Adrenal gland (tissue), 12 donors: Measurements from ENCODE around the gene SHISA7. TPM values are rescaled to one million over a fixed set of nuclear protein-coding genes. Genes with fewer than 3 reads are reported as not detected.
A peak's percentile ranks its signal among the peaks of the same experiment; 100 is the strongest.

Experiments used
- DNase-seq, 7 donors: peaks; one replicate each; pipeline ENCODE4 v3.0.0-alpha.2; 2019 to 2020
- H3K27ac ChIP-seq, 5 donors: fragments of 200-600 bp; sonication (generic) in 4 of 5; 1 replicate in 3 of 5; 2 replicates in 2 of 5; pipeline versions ENCODE4 v1.5.1 to v1.8.0; 2016 to 2020; ENCODE audit warnings: mild to moderate bottlenecking in 1 of 5
- H3K27me3 ChIP-seq: fragments of 200-600 bp; 2 replicates; pipeline ENCODE4 v1.8.0; 2021
- H3K36me3 ChIP-seq, 2 donors: fragments of 200-600 bp; replicated peaks in 1 of 2; 1 replicate in 1 of 2; 2 replicates in 1 of 2; pipeline versions ENCODE4 v1.5.1 to v1.8.0; 2018 to 2022
- H3K4me1 ChIP-seq, 2 donors: fragments of 200-600 bp; replicated peaks in 1 of 2; 1 replicate in 1 of 2; 2 replicates in 1 of 2; pipeline versions ENCODE4 v1.5.1 to v1.8.0; 2018 to 2021
- H3K4me3 ChIP-seq, 4 donors: fragments of 200-600 bp; sonication (generic) in 3 of 4; one replicate each; pipeline ENCODE4 v1.5.1; 2016 to 2018
- H3K9me3 ChIP-seq, 3 donors: fragments of 200-600 bp; sonication (generic) in 1 of 3; replicated peaks in 1 of 3; 1 replicate in 2 of 3; 2 replicates in 1 of 3; pipeline versions ENCODE4 v1.5.1 to v1.8.0; 2016 to 2021
- POLR2A ChIP-seq, 2 donors: fragments of 450-650 bp; IDR thresholded peaks; one replicate each; pipeline ENCODE4 v1.6.1; 2017; ENCODE audit warnings: antibody characterized with exemption in 2 of 2, mild to moderate bottlenecking in 2 of 2, moderate library complexity in 1 of 2
- WGBS, 4 donors: extraction: QIAGEN DNeasy Blood & Tissue Kit in 2 of 4; methylation state at CpG; one replicate each; pipeline versions ENCODE4 v1.1.5 to v1.1.7; 2013 to 2017; 5-methylcytosine and 5-hydroxymethylcytosine counted together
- intact Hi-C, 2 donors: fragments of 100-400 bp; cut with DNase I; formaldehyde crosslinking; loops; one replicate each; pipeline versions ENCODE4 v1.14.1 to v1.15.0; 2022 to 2023
- polyA plus RNA-seq, 3 donors: library from polyadenylated mRNA; stranded (reverse); fragments of 200-250 nt in 2 of 3; fragments of 350-450 nt in 1 of 3; fragmentation: Illumina TruSeq in 1 of 3; extraction: RNeasy Lipid Tissue Mini Kit (QIAGEN cat#74804) in 1 of 3; gene quantifications; one replicate each; pipeline ENCODE4 v1.2.3, GENCODE V29; 2013 to 2014
- total RNA-seq, 9 donors: library from RNA; depleted of rRNA in 4 of 9; stranded (reverse); fragments of >200 nt in 4 of 9; fragments of 120-200 nt in 1 of 9; fragmentation: NEBNext Ultra II Directional in 1 of 9; extraction: Animal tissue kit (Norgen Biotek cat#: 25700) in 1 of 9; gene quantifications; one replicate each; pipeline versions ENCODE4 v1.1.0 to v1.2.4, GENCODE V29; 2013 to 2023
- TF ChIP-seq, protein P1 (sequence below), 6 experiments: fragments of 450-650 bp in 4 of 6; fragments of 200-600 bp in 2 of 6; sonication (generic) in 1 of 6; IDR thresholded peaks; 1 replicate in 5 of 6; 2 replicates in 1 of 6; pipeline versions ENCODE4 v1.5.1 to v1.8.0; 2016 to 2021; ENCODE audit warnings: antibody characterized with exemption in 6 of 6, mild to moderate bottlenecking in 2 of 6, moderate library complexity in 1 of 6
- donor health status: healthy with polysubstance abuse.
- donor health status: Bipolar disorder and iron deficiency.
- donor health status: DM: yes; HTN: yes; CAD: no.
- donor health status: DM: no; HTN: no; CAD: no.
- donor health status: DM: no; HTN: no; CAD: no.
- donor health status: DM: yes; HTN: yes; CAD: no.

The SHISA7 gene
- total and polyA plus RNA-seq, 12 donors: 0.08 to 1.3 (median 0.44) TPM; not detected in 4

DNA sequence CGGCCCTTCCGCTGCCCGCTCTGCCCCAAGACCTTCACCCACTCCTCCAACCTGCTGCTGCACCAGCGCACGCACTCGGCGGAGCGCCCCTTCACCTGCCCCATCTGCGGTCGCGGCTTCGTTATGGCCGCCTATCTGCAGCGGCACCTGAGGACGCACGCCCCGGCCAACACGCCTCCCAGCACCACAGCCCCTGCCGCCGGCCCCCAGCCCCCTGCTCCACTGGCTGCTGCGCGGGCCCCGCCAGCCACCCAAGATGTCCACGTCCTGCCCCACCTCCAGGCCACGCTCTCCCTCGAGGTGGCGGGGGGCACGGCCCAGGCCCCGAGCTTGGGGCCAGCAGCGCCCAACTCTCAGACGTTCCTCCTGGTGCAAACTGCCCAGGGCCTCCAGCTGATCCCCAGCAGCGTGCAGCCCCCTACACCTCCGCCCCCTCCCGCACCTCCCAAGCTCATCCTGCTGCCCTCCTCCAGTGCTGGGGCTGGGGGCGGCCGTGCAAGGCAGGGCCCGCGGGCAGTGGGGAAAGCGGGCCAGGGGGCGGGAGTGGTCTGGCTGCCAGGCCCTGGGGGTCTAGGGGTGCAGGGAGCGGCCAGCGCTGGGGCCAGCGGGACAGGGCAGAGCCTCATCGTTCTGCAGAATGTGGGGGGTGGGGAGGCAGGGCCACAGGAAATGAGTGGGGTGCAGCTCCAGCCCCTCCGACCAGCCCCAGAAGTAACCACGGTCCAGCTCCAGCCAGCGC, 40.0 kb upstream of the SHISA7 start:
- Histone ChIP-seq H3K4me3 (no peak overlapping the region), H3K27me3 (no peaks in the 10 kb centered on the region), H3K36me3 (peaks cover 0 to 15% of the 10 kb centered on the region in 2 donors), H3K4me1 (peaks cover 38 to 47% of the 10 kb centered on the region in 2 donors), H3K27ac (no peak overlapping the region), H3K9me3 (no peaks in the 10 kb centered on the region)
- 89 to 96% (median 93%) methylated on average over 34 to 47 of the region's 47 CpGs for WGBS, 4 donors
- DNase-seq: peak in 1 of 7 donors; percentile 24
- TF ChIP-seq POLR2A (IDR thresholded peaks at IDR 0.05): no peak
- TF ChIP-seq, protein P1, sequence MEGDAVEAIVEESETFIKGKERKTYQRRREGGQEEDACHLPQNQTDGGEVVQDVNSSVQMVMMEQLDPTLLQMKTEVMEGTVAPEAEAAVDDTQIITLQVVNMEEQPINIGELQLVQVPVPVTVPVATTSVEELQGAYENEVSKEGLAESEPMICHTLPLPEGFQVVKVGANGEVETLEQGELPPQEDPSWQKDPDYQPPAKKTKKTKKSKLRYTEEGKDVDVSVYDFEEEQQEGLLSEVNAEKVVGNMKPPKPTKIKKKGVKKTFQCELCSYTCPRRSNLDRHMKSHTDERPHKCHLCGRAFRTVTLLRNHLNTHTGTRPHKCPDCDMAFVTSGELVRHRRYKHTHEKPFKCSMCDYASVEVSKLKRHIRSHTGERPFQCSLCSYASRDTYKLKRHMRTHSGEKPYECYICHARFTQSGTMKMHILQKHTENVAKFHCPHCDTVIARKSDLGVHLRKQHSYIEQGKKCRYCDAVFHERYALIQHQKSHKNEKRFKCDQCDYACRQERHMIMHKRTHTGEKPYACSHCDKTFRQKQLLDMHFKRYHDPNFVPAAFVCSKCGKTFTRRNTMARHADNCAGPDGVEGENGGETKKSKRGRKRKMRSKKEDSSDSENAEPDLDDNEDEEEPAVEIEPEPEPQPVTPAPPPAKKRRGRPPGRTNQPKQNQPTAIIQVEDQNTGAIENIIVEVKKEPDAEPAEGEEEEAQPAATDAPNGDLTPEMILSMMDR (IDR thresholded peaks at IDR 0.05): no peak
- intact Hi-C loops: no loop called here

DNA sequence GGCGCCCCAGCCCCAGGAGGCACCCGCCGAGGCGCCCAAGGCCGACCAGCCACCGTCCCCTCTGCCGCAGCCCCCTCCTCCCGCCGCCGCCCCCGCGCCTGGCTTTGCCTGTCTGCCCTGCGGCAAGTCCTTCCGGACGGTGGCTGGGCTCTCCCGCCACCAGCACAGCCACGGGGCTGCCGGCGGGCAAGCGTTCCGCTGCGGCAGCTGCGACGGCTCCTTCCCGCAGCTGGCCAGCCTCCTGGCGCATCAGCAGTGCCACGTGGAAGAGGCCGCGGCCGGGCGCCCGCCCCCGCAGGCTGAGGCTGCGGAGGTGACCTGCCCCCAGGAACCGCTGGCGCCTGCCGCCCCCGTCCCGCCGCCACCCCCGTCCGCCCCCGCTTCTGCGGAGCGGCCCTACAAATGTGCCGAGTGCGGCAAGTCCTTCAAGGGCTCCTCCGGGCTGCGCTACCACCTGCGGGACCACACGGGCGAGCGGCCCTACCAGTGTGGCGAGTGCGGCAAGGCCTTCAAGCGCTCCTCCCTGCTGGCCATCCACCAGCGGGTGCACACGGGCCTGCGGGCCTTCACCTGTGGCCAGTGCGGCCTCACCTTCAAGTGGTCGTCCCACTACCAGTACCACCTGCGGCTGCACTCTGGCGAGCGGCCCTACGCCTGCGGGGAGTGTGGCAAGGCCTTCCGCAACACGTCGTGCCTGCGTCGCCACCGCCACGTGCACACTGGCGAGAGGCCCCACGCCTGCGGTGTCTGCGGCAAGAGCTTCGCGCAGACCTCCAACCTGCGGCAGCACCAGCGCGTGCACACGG, 39.3 kb upstream of the SHISA7 start:
- no peaks in the 10 kb centered on the region for H3K9me3 ChIP-seq
- TF ChIP-seq POLR2A (IDR thresholded peaks at IDR 0.05): no peak
- TF ChIP-seq, protein P1 (IDR thresholded peaks at IDR 0.05): no peak
- DNase-seq: peak in 1 of 7 donors; percentile 26
- no peak overlapping the region for H3K27ac ChIP-seq
- WGBS, 4 donors: 80 to 93% (median 84%) methylated on average over 23 to 83 of the region's 83 CpGs
- peaks cover 33 to 48% of the 10 kb centered on the region in 2 donors for H3K4me1 ChIP-seq
- H3K27me3 ChIP-seq: no peaks in the 10 kb centered on the region
- H3K4me3 ChIP-seq: no peak overlapping the region
- peaks cover 0 to 15% of the 10 kb centered on the region in 2 donors for H3K36me3 ChIP-seq
- intact Hi-C loops: no loop called here

DNA sequence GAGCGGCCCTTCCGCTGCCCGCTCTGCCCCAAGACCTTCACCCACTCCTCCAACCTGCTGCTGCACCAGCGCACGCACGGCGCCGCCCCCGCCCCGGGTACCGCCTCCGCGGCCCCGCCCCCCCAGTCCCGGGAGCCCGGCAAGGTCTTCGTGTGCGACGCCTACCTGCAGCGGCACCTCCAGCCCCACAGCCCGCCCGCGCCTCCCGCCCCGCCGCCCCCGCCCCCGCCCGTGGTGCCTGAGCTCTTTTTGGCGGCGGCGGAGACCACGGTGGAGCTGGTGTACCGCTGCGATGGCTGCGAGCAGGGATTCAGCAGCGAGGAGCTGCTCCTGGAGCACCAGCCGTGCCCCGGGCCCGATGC, 38.7 kb upstream of the SHISA7 start:
- H3K36me3 ChIP-seq: peaks cover 0 to 15% of the 10 kb centered on the region in 2 donors
- H3K4me3 ChIP-seq: no peak overlapping the region
- WGBS, 4 donors: 62 to 89% (median 67%) methylated on average over 5 to 40 of the region's 40 CpGs; no CpG with 5 or more reads in 1 of the 4 donors
- intact Hi-C loops: no loop called here
- H3K4me1 ChIP-seq: peaks cover 30 to 45% of the 10 kb centered on the region in 2 donors
- no peaks in the 10 kb centered on the region for H3K27me3 ChIP-seq
- no peak for DNase-seq
- no peaks in the 10 kb centered on the region for H3K9me3 ChIP-seq
- TF ChIP-seq POLR2A (IDR thresholded peaks at IDR 0.05): no peak
- TF ChIP-seq, protein P1 (IDR thresholded peaks at IDR 0.05): no peak
- H3K27ac ChIP-seq: no peak overlapping the region

DNA sequence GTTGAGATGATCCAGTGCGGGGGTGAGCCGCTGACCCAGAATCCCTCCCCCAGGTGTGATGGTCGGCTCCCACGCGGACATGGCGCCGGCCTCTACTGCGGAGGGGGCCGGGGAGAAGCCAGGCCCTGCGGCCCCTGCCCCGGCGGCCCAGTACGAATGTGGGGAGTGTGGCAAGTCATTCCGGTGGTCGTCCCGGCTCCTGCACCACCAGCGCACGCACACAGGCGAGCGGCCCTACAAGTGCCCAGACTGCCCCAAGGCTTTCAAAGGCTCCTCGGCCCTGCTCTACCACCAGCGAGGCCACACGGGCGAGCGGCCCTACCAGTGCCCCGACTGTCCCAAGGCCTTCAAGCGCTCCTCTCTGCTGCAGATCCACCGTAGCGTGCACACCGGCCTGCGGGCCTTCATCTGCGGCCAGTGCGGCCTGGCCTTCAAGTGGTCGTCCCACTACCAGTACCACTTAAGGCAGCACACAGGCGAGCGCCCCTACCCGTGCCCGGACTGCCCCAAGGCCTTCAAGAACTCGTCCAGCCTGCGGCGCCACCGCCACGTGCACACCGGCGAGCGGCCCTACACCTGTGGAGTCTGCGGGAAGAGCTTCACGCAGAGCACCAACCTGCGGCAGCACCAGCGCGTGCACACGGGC, 38.2 kb upstream of the SHISA7 start:
- H3K27ac ChIP-seq: no peak overlapping the region
- no peak for TF ChIP-seq POLR2A (IDR thresholded peaks at IDR 0.05)
- TF ChIP-seq, protein P1 (IDR thresholded peaks at IDR 0.05): no peak
- WGBS, 4 donors: 84 to 94% (median 92%) methylated on average over 9 to 52 of the region's 52 CpGs
- H3K4me1 ChIP-seq: peaks cover 25 to 40% of the 10 kb centered on the region in 2 donors
- H3K36me3 ChIP-seq: peaks cover 0 to 15% of the 10 kb centered on the region in 2 donors
- peak in 1 of 7 donors; percentile 29 for DNase-seq
- no peaks in the 10 kb centered on the region for H3K27me3 ChIP-seq
- H3K4me3 ChIP-seq: no peak overlapping the region
- intact Hi-C loops: no loop called here
- no peaks in the 10 kb centered on the region for H3K9me3 ChIP-seq
